Measurements from ENCODE around the gene WDR90. TPM values are rescaled to one million over a fixed set of nuclear protein-coding genes. Genes with fewer than 3 reads are reported as not detected.

Gene WDR90
- polyA plus RNA-seq, 2 of the 4 experiments (the other 2 are of a cell fraction) = 6.5 to 30.7 TPM

- ChIA-PET POLR2A (no interaction called here), CTCF (no interaction called here)
- Histone ChIP-seq H3K9me3 (peaks cover 18% of the 10 kb centered on the region), H3K4me2 (no peak overlapping the region), H3K27ac (no peak overlapping the region), H3K4me1 (no peaks in the 10 kb centered on the region), H3K4me3 (no peak overlapping the region)
- FAIRE-seq (no peak), DNase-seq (ENCODE audit: low read depth in 1 of 2, low spot score in 1 of 2) (no peak), ATAC-seq (no peak)
- WGBS (ENCODE audit: missing lambda C conversion rate) = 89% methylated on average over 10 of the region's 10 CpGs
- TF ChIP-seq SMC3 (IDR thresholded peaks at IDR 0.05) = no peak
Measured at GRCh38 chr16:608019-608418, 41.1 kb upstream of the WDR90 start.

GRCh38 chr16:609316-609715, 39.8 kb upstream of the WDR90 start:
- H3K9me3 ChIP-seq = peaks cover 16% of the 10 kb centered on the region
- no peak overlapping the region for H3K27ac ChIP-seq
- FAIRE-seq (no peak), ATAC-seq (no peak), DNase-seq (ENCODE audit: low read depth in 1 of 2, low spot score in 1 of 2) (no peak)
- ChIA-PET POLR2A (no interaction called here), CTCF (interaction anchor here (0.7 to 1.2 kb wide), 2 partner anchors 19 to 402 kb away, joined by 3 read pairs; partner anchors contain the start of gene RAB40C)
- no peak overlapping the region for H3K4me2 ChIP-seq
- no peaks in the 10 kb centered on the region for H3K4me1 ChIP-seq
- TF ChIP-seq RCOR1 (IDR thresholded peaks at IDR 0.05; ENCODE audit: low read depth, low read length) (no peak), ZC3H11A (IDR thresholded peaks at IDR 0.05) (no peak), RAD21 (conservative IDR thresholded peaks at IDR 0.05 in 1 of 2, IDR thresholded peaks at IDR 0.05 in 1 of 2) (no peak), NPAS2 (CRISPR knock-in tag; IDR thresholded peaks at IDR 0.05; ENCODE audit: borderline replicate concordance) (no peak), ZSCAN20 (CRISPR knock-in tag; IDR thresholded peaks at IDR 0.05) (no peak), MAZ (IDR thresholded peaks at IDR 0.05; ENCODE audit: borderline replicate concordance, low read depth, low read length) (no peak)
- 97% methylated on average over 13 of the region's 13 CpGs for WGBS (ENCODE audit: missing lambda C conversion rate)
- no peak overlapping the region for H3K4me3 ChIP-seq

DNA sequence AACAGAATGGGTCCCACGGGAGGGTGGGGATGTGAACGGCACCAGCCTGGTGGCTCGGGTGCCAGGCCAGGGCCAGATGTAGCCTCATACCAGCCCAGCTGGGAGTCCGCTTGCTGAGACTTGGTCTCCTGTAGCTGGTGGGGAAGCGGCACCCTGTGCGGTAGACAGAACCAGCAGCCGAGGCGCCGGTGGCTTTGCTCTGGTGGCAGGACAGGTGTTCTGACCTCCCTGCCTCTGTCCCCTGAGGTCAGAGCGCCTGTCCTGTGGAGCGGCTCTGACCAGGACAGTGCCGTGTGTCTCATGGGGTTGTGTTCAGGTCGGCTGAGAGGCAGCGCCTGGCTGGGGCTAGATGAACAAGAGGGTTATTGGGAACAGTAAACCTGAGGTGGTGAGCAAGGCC, 39.2 kb upstream of the WDR90 start:
- Histone ChIP-seq H3K27ac (no peak overlapping the region), H3K9me3 (peaks cover 10% of the 10 kb centered on the region), H3K4me1 (no peaks in the 10 kb centered on the region), H3K4me3 (no peak overlapping the region), H3K4me2 (no peak overlapping the region)
- CTCF ChIA-PET = interaction anchor here (0.7 to 1.2 kb wide), 4 partner anchors 9 to 20 kb away, joined by 3 read pairs; partner anchors contain the start of gene RAB40C
- TF ChIP-seq JUNB (IDR thresholded peaks at IDR 0.05) = no peak
- no peak for TF ChIP-seq TP53 (CRISPR knock-in tag; IDR thresholded peaks at IDR 0.05)
- no peak for TF ChIP-seq EHF (CRISPR knock-in tag; IDR thresholded peaks at IDR 0.05)
- TF ChIP-seq RNF2 (IDR thresholded peaks at IDR 0.05; ENCODE audit: borderline replicate concordance, low read depth) = no peak
- TF ChIP-seq, protein P1, sequence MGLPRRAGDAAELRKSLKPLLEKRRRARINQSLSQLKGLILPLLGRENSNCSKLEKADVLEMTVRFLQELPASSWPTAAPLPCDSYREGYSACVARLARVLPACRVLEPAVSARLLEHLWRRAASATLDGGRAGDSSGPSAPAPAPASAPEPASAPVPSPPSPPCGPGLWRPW (IDR thresholded peaks at IDR 0.05) = no peak
- no peak for TF ChIP-seq CBX8 (IDR thresholded peaks at IDR 0.05)
- TF ChIP-seq, protein P2, sequence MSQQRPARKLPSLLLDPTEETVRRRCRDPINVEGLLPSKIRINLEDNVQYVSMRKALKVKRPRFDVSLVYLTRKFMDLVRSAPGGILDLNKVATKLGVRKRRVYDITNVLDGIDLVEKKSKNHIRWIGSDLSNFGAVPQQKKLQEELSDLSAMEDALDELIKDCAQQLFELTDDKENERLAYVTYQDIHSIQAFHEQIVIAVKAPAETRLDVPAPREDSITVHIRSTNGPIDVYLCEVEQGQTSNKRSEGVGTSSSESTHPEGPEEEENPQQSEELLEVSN (IDR thresholded peaks at IDR 0.05; ENCODE audit: borderline replicate concordance, low read depth) = no peak
- peak in 1 of 2 experiments; percentile 44; a peak in 3 of 6 replicates for ATAC-seq
- 86% methylated on average over 12 of the region's 14 CpGs for WGBS (ENCODE audit: missing lambda C conversion rate)
- FAIRE-seq = no peak
- DNase-seq (ENCODE audit: low read depth in 1 of 2, low spot score in 1 of 2) = no peak
- POLR2A ChIA-PET = no interaction called here

DNA sequence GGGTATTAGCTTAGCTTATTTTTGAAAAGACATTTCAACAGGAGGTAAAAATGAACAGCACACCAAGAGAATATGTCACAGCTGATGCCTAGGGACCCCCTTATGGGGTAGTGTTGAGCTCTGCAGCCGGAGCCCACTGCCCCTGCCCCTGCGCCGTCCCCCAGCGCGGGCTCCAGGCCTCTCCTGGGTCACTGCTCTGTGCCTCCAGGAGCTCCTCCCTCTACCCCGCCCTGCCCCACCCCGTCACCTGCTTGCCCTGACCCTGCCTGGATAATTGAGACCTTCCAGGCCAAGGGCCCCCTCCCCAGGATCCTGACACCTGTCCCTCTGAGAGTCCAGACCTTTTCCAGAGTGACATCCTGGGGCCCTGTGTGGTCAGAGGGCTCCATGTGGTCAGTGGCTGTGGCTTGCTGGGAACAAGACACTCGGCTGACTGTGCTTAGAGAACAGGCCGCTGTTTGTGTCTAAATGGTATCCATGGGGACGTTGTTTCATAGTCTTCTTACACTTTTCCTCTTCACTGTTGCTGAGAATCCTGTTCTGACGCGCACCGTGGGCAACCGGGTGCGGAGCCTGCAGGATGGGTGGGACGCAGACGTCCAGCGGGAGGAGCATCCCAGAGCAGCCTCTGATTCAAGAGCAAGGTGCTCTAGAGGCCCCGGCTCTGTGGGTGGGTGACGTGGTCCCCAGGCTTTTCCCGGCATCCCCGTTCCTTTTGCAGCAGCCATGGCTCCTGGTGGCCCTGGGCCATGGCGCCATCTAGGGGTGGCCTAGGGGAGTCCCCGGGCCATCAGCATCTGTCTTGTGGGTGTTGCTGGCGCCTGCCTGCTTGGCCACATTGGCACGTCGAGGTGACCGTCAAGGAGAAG, 38.4 kb upstream of the WDR90 start:
- TF ChIP-seq, protein P3, sequence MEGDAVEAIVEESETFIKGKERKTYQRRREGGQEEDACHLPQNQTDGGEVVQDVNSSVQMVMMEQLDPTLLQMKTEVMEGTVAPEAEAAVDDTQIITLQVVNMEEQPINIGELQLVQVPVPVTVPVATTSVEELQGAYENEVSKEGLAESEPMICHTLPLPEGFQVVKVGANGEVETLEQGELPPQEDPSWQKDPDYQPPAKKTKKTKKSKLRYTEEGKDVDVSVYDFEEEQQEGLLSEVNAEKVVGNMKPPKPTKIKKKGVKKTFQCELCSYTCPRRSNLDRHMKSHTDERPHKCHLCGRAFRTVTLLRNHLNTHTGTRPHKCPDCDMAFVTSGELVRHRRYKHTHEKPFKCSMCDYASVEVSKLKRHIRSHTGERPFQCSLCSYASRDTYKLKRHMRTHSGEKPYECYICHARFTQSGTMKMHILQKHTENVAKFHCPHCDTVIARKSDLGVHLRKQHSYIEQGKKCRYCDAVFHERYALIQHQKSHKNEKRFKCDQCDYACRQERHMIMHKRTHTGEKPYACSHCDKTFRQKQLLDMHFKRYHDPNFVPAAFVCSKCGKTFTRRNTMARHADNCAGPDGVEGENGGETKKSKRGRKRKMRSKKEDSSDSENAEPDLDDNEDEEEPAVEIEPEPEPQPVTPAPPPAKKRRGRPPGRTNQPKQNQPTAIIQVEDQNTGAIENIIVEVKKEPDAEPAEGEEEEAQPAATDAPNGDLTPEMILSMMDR (IDR thresholded peaks at IDR 0.05) = peak; percentile 26; the same call in 2 of the 3 replicates
- TF ChIP-seq BCL3 (IDR thresholded peaks at IDR 0.05) (no peak), RAD21 (conservative IDR thresholded peaks at IDR 0.05 in 1 of 2, IDR thresholded peaks at IDR 0.05 in 1 of 2) (peak in 1 of 2 experiments; percentile 39; a peak in 1 of 5 replicates)
- FAIRE-seq (no peak), ATAC-seq (peak; percentile 54 to 85; a peak in 3 of 6 replicates), DNase-seq (ENCODE audit: low read depth in 1 of 2, low spot score in 1 of 2) (no peak)
- ChIA-PET CTCF (interaction anchor here (0.7 to 1.2 kb wide), 3 partner anchors 10 to 11 kb away, joined by 3 read pairs; no protein-coding TSS in a partner anchor), POLR2A (interaction anchor here (0.6 kb wide), 1 partner anchor 224 kb away, joined by 5 read pairs; no protein-coding TSS in a partner anchor)
- Histone ChIP-seq H3K9me3 (peaks cover 2% of the 10 kb centered on the region; the same call in 1 of the 3 replicates), H3K4me3 (no peak overlapping the region), H3K4me1 (no peaks in the 10 kb centered on the region), H3K4me2 (no peak overlapping the region), H3K27ac (no peak overlapping the region)
- 91% methylated on average over 20 of the region's 28 CpGs for WGBS (ENCODE audit: missing lambda C conversion rate)
